Esophagus (tissue), 2 donors: ENCODE data around the gene RUNX2. TPM values are rescaled to one million over a fixed set of nuclear protein-coding genes. Genes with fewer than 3 reads are reported as not detected.

Source experiments
- H3K27ac ChIP-seq, 2 donors: one replicate each; pipeline ENCODE4 v1.5.1; 2013; ENCODE audit warnings: low read depth in 2 of 2, mild to moderate bottlenecking in 2 of 2, inconsistent platforms in 1 of 2, low read length in 1 of 2, moderate library complexity in 1 of 2
- H3K27me3 ChIP-seq, 2 donors: one replicate each; pipeline ENCODE4 v1.6.1; 2013; ENCODE audit warnings: low read length in 2 of 2, control low read depth in 1 of 2, mild to moderate bottlenecking in 1 of 2; ENCODE audit not compliant: insufficient read depth in 2 of 2, control insufficient read depth in 1 of 2
- H3K36me3 ChIP-seq, 2 donors: one replicate each; pipeline ENCODE4 v1.6.1; 2013; ENCODE audit warnings: low read length in 1 of 2; ENCODE audit not compliant: control insufficient read depth in 2 of 2, insufficient read depth in 2 of 2
- H3K4me1 ChIP-seq, 2 donors: one replicate each; pipeline ENCODE4 v1.6.1; 2013; ENCODE audit warnings: low read length in 1 of 2; ENCODE audit not compliant: control insufficient read depth in 2 of 2, insufficient read depth in 2 of 2
- H3K4me3 ChIP-seq, 2 donors: one replicate each; pipeline ENCODE4 v1.5.1; 2013; ENCODE audit warnings: low read length in 2 of 2, mild to moderate bottlenecking in 2 of 2, low read depth in 1 of 2, moderate library complexity in 1 of 2
- H3K9me3 ChIP-seq, 2 donors: one replicate each; pipeline ENCODE4 v1.6.1; 2013; ENCODE audit warnings: mild to moderate bottlenecking in 2 of 2, low read depth in 1 of 2, low read length in 1 of 2, moderate library complexity in 1 of 2; ENCODE audit not compliant: control insufficient read depth in 2 of 2, insufficient read depth in 1 of 2
- WGBS, 2 donors: extraction: QIAGEN DNeasy Blood & Tissue Kit; methylation state at CpG; one replicate each; pipeline ENCODE4 v1.1.7; 2013; 5-methylcytosine and 5-hydroxymethylcytosine counted together
- polyA plus RNA-seq, 2 donors: library from polyadenylated mRNA; stranded (reverse); fragments of 200-250 nt; gene quantifications; one replicate each; pipeline ENCODE4 v1.2.3, GENCODE V29; 2013
- donor health status: healthy with polysubstance abuse.
- donor health status: Bipolar disorder and iron deficiency.

RUNX2 gene
- polyA plus RNA-seq, 2 donors: 0.31 to 0.75 TPM

GRCh38 chr6:45631396-45631795 lies 303.3 kb downstream of the RUNX2 start:
- no peaks in the 10 kb centered on the region for H3K36me3 ChIP-seq
- H3K27ac ChIP-seq: no peak overlapping the region
- 57 to 67% methylated on average over 3 of the region's 3 CpGs for WGBS, 2 donors

GRCh38 chr6:45633272-45633908 lies 305.3 kb downstream of the RUNX2 start:
- Histone ChIP-seq H3K27me3 (no peaks in the 10 kb centered on the region), H3K9me3 (no peaks in the 10 kb centered on the region), H3K4me3 (no peak overlapping the region), H3K4me1 (no peaks in the 10 kb centered on the region), H3K36me3 (no peaks in the 10 kb centered on the region), H3K27ac (no peak overlapping the region)
- WGBS, 2 donors: 78 to 83% methylated on average over 6 of the region's 6 CpGs

More at GRCh38 chr6:45631396-45631795, 303.3 kb downstream of the RUNX2 start:
- no peaks in the 10 kb centered on the region for H3K9me3 ChIP-seq
- no peaks in the 10 kb centered on the region for H3K27me3 ChIP-seq
- no peaks in the 10 kb centered on the region for H3K4me1 ChIP-seq
- H3K4me3 ChIP-seq: no peak overlapping the region

- H3K27ac ChIP-seq: no peak overlapping the region
- H3K4me3 ChIP-seq: no peak overlapping the region
- 88 to 95% methylated on average over 4 of the region's 4 CpGs for WGBS, 2 donors
- no peaks in the 10 kb centered on the region for H3K4me1 ChIP-seq
- no peaks in the 10 kb centered on the region for H3K36me3 ChIP-seq
- H3K27me3 ChIP-seq: no peaks in the 10 kb centered on the region
- H3K9me3 ChIP-seq: no peaks in the 10 kb centered on the region
Measured at GRCh38 chr6:45634231-45634630, 306.1 kb downstream of the RUNX2 start.

GRCh38 chr6:45635284-45635867 lies 307.2 kb downstream of the RUNX2 start:
- 75 to 83% methylated on average over 8 of the region's 8 CpGs for WGBS, 2 donors
- Histone ChIP-seq H3K4me1 (no peaks in the 10 kb centered on the region), H3K4me3 (no peak overlapping the region), H3K27ac (no peak overlapping the region), H3K9me3 (no peaks in the 10 kb centered on the region), H3K36me3 (no peaks in the 10 kb centered on the region), H3K27me3 (no peaks in the 10 kb centered on the region)

GRCh38 chr6:45637056-45637455 lies 308.9 kb downstream of the RUNX2 start:
- Histone ChIP-seq H3K27me3 (no peaks in the 10 kb centered on the region), H3K27ac (no peak overlapping the region), H3K4me3 (no peak overlapping the region), H3K9me3 (no peaks in the 10 kb centered on the region), H3K4me1 (no peaks in the 10 kb centered on the region), H3K36me3 (no peaks in the 10 kb centered on the region)
- 86 to 89% methylated on average over 3 of the region's 3 CpGs for WGBS, 2 donors

- Histone ChIP-seq H3K9me3 (no peaks in the 10 kb centered on the region), H3K4me1 (no peaks in the 10 kb centered on the region), H3K27me3 (no peaks in the 10 kb centered on the region), H3K36me3 (no peaks in the 10 kb centered on the region), H3K4me3 (no peak overlapping the region), H3K27ac (no peak overlapping the region)
- WGBS, 2 donors: 73 to 80% methylated on average over 7 of the region's 7 CpGs
Measured at GRCh38 chr6:45637611-45638257, 309.6 kb downstream of the RUNX2 start.

GRCh38 chr6:45640081-45640491 lies 312.0 kb downstream of the RUNX2 start:
- WGBS, 2 donors: 67 to 70% methylated on average over 2 of the region's 2 CpGs
- H3K36me3 ChIP-seq: no peaks in the 10 kb centered on the region
- no peak overlapping the region for H3K4me3 ChIP-seq
- no peaks in the 10 kb centered on the region for H3K4me1 ChIP-seq
- H3K27ac ChIP-seq: no peak overlapping the region
- no peaks in the 10 kb centered on the region for H3K27me3 ChIP-seq
- H3K9me3 ChIP-seq: no peaks in the 10 kb centered on the region

GRCh38 chr6:45640811-45641210 lies 312.7 kb downstream of the RUNX2 start:
- H3K4me3 ChIP-seq: no peak overlapping the region
- H3K27ac ChIP-seq: no peak overlapping the region
- no peaks in the 10 kb centered on the region for H3K27me3 ChIP-seq
- no peaks in the 10 kb centered on the region for H3K9me3 ChIP-seq
- H3K36me3 ChIP-seq: no peaks in the 10 kb centered on the region
- 95% methylated on average over 13 of the region's 13 CpGs for WGBS, 2 donors
- H3K4me1 ChIP-seq: no peaks in the 10 kb centered on the region

GRCh38 chr6:45642331-45643125 lies 314.4 kb downstream of the RUNX2 start:
- 90 to 92% methylated on average over 19 to 20 of the region's 20 CpGs for WGBS, 2 donors
- Histone ChIP-seq H3K36me3 (no peaks in the 10 kb centered on the region), H3K27ac (no peak overlapping the region), H3K4me1 (no peaks in the 10 kb centered on the region), H3K4me3 (no peak overlapping the region), H3K27me3 (no peaks in the 10 kb centered on the region), H3K9me3 (no peaks in the 10 kb centered on the region)
